GM12892 (cell line): ENCODE results near the gene ARF6.
"Not testable (repeated sequence)": the region's sequence is repeated elsewhere in the genome, so short reads cannot be mapped to it uniquely, and the experiment has no call there.

Experiments
- POLR2A ChIP-seq: IDR thresholded peaks from 2 replicates; pipeline ENCODE4 v1.6.1; 2011; ENCODE audit warnings: low read depth, low read length, control low read depth
- POLR2AphosphoS5 ChIP-seq: IDR thresholded peaks from 2 replicates; pipeline ENCODE4 v1.6.1; 2011; ENCODE audit warnings: low read depth, low read length, control low read depth
- TAF1 ChIP-seq: IDR thresholded peaks from 2 replicates; pipeline ENCODE4 v1.6.1; 2011; ENCODE audit warnings: low read depth, mild to moderate bottlenecking, control low read depth, low read length, borderline replicate concordance

- TF ChIP-seq POLR2AphosphoS5, TAF1, POLR2A: not testable (repeated sequence)
These were observed 44.0 kb downstream of the ARF6 start for GRCh38 chr14:49936882-49937281.
